Measurements from ENCODE around the gene SDR9C7. TPM values are rescaled to one million over a fixed set of nuclear protein-coding genes. Genes with fewer than 3 reads are reported as not detected.
"Not testable (repeated sequence)": the region's sequence is repeated elsewhere in the genome, so short reads cannot be mapped to it uniquely, and the experiment has no call there.

SDR9C7 gene
- total and polyA plus RNA-seq, 8 donors: not detected

DNA sequence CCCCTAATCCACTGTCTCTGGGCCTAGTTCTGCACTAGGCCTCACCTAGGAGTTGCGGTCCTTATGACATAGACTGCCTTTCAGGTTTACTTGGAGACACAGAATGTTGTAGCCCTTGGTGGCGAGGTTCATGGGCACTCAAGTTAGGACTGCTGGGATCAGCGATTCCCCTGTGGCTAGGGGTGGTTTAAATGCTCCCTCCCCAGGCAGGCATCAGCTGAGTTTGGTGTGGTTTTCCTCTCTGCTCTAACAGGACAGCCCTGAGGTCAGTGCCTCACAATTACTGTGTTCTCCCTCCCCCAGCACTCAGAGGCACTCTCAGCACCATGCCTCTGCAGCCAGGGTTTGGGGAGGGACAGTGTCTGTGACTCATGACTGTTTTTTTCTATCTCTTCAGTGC is 45.4 kb upstream of the SDR9C7 start:
- H3K36me3 ChIP-seq: no peaks in the 10 kb centered on the region
- intact Hi-C loops (cut with DNase I): no loop called here
- TF ChIP-seq, protein P1, sequence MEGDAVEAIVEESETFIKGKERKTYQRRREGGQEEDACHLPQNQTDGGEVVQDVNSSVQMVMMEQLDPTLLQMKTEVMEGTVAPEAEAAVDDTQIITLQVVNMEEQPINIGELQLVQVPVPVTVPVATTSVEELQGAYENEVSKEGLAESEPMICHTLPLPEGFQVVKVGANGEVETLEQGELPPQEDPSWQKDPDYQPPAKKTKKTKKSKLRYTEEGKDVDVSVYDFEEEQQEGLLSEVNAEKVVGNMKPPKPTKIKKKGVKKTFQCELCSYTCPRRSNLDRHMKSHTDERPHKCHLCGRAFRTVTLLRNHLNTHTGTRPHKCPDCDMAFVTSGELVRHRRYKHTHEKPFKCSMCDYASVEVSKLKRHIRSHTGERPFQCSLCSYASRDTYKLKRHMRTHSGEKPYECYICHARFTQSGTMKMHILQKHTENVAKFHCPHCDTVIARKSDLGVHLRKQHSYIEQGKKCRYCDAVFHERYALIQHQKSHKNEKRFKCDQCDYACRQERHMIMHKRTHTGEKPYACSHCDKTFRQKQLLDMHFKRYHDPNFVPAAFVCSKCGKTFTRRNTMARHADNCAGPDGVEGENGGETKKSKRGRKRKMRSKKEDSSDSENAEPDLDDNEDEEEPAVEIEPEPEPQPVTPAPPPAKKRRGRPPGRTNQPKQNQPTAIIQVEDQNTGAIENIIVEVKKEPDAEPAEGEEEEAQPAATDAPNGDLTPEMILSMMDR (IDR thresholded peaks at IDR 0.05): no peak
- 96 to 98% methylated on average over 3 of the region's 3 CpGs for WGBS, 2 donors
- H3K27ac ChIP-seq: no peak overlapping the region
- no peak overlapping the region for H3K4me3 ChIP-seq
- no peak for ATAC-seq
- DNase-seq: no peak
- no peaks in the 10 kb centered on the region for H3K9me3 ChIP-seq
- H3K4me1 ChIP-seq: no peaks in the 10 kb centered on the region
- FAIRE-seq: no peak
- no peaks in the 10 kb centered on the region for H3K27me3 ChIP-seq

DNA sequence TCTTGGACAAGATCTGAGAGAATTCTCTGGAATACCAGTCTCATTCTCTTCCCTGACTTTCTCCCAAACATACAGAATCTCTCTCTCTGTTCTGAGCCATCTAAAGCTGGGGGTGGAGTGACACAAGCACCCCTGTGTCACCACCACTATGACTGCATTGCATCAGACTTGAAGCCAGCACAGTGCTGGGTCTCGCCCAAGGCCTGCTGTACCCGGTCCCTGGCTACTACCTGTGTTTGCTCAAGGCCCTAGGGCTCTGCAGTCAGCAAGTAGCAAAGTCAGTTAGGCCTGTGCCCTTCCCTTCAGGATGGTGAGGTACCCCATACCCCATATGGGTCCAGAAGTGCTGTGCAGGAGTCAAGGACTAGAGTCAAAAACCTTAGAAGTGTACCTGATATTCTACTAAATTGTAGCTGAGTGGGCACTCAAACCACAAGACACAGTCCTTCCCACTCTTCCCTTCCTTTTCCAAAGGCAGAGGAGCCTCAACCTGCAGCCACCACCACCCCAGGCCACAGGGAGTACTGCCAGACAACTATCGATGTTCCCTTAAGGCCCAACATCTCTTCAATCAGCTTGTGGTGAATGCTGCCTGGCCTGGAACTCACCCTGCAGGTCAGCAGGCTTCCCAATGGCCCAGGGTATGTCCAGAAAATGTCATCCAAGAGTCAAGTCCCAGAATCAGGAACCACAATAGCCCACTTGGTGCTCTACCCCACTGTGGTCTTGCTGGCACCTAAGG is 44.4 kb upstream of the SDR9C7 start:
- intact Hi-C loops (cut with DNase I): no loop called here
- DNase-seq (no peak), ATAC-seq (no peak), FAIRE-seq (no peak)
- no peak overlapping the region for H3K27ac ChIP-seq
- H3K4me1 ChIP-seq: no peaks in the 10 kb centered on the region
- no peaks in the 10 kb centered on the region for H3K36me3 ChIP-seq
- TF ChIP-seq, protein P1 (IDR thresholded peaks at IDR 0.05): no peak
- H3K27me3 ChIP-seq: no peaks in the 10 kb centered on the region
- no peak overlapping the region for H3K4me3 ChIP-seq
- WGBS, 2 donors: 74 to 84% methylated on average over 3 of the region's 3 CpGs
- no peaks in the 10 kb centered on the region for H3K9me3 ChIP-seq

DNA sequence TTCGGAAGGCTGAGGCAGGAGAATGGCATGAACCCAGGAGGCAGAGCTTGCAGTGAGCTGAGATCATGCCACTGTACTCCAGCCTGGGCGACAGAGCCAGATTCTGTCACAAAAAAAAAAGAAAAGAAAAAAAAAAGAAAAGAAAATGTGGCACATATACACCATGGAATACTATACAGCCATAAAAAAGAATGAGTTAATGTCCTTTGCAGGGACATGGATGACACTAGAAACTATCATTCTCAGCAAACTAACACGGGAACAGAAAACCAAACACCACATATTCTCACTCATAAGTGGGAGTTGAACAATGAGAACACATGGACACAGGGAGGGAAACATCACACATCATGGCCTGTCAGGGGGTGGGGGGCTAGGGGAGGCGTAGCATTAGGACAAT is 43.2 kb upstream of the SDR9C7 start:
- H3K36me3 ChIP-seq; H3K27ac ChIP-seq; H3K9me3 ChIP-seq; H3K4me3 ChIP-seq; ATAC-seq; FAIRE-seq; H3K4me1 ChIP-seq; intact Hi-C loops (cut with DNase I); H3K27me3 ChIP-seq; DNase-seq: not testable (repeated sequence)
- WGBS, 2 donors: 85 to 93% methylated on average over 3 to 4 of the region's 4 CpGs

DNA sequence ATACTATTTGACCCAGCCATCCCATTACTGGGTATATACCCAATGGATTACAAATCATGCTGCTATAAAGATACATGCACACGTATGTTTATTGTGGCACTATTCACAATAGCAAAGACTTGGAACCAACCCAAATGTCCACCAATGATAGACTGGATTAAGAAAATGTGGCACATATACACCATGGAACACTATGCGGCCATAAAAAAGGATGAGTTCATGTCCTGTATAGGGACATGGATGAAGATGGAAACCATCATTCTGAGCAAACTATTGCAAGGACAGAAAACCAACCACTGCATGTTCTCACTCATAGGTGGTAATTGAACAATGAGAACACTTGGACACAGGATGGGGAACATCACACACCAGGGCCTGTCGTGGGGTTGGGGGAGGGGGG is 40.0 kb upstream of the SDR9C7 start:
- ATAC-seq; H3K27ac ChIP-seq; DNase-seq; H3K4me1 ChIP-seq; FAIRE-seq; intact Hi-C loops (cut with DNase I); H3K4me3 ChIP-seq; H3K9me3 ChIP-seq; H3K36me3 ChIP-seq; H3K27me3 ChIP-seq: not testable (repeated sequence)
- WGBS, 2 donors: 70 to 81% methylated on average over 3 of the region's 3 CpGs

DNA sequence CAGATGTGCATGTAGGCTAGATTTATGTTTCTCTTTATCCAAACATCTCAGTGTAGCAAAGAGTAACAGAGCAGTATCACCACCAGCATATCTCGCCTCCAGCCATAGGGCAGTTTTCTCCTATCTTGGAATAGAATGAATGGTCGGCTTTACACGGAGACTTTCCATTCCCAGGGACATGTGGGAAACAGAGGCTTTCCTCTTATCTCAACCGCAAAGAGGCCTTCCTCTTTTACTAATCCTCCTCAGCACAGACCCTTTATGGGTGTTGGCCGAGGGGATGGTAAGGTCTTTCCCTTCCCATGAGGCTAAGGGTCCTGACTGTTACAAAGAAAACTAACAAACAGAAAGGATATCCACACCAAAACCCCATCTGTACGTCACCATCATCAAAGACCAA is 34.7 kb upstream of the SDR9C7 start:
- H3K27ac ChIP-seq; FAIRE-seq; H3K4me3 ChIP-seq; intact Hi-C loops (cut with DNase I); ATAC-seq; H3K9me3 ChIP-seq; H3K27me3 ChIP-seq; H3K4me1 ChIP-seq; H3K36me3 ChIP-seq; DNase-seq: not testable (repeated sequence)
- WGBS, 2 donors: 76 to 78% methylated on average over 6 of the region's 6 CpGs

DNA sequence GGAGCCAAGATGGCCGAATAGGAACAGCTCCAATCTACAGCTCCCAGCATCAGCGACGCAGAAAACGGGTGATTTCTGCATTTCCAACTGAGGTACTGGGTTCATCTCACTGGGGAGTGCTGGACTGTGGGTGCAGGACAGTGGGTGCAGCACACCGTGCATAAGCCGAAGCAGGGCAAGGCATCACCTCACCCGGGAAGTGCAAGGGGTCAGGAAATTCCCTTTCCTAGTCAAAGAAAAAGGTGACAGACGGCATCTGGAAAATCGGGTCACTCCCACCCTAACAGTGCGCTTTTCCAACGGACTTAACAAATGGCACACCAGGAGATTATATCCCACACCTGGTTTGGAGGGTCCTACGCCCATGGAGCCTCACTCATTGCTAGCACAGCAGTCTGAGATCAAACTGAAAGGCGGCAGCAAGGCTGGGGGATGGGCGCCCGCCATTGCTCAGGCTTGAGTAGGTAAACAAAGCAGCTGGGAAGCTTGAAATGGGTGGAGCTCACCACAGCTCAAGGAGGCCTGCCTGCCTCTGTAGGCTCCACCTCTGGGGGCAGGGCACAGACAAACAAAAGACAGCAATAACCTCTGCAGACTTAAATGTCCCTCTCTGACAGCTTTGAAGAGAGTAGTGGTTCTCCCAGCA is 31.9 kb upstream of the SDR9C7 start:
- intact Hi-C loops (cut with DNase I); H3K27me3 ChIP-seq: not testable (repeated sequence)
- WGBS, 2 donors: 86 to 90% methylated on average over 15 of the region's 15 CpGs

DNA sequence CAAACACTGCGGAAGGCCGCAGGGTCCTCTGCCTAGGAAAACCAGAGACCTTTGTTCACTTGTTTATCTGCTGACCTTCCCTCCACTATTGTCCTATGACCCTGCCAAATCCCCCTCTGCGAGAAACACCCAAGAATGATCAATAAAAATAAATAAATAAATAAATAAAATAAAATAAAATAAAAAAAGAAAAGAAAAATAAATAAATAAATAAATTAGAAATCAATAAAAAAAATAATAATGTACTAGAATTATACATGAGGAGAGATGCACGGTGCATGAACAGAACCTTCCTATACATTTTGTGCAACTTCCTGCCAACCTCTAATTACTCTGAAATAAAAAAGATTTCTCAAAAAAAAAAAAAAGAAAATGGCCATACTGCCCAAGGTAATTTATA is 30.9 kb upstream of the SDR9C7 start:
- ATAC-seq; H3K27me3 ChIP-seq; H3K4me1 ChIP-seq; H3K4me3 ChIP-seq; H3K9me3 ChIP-seq; FAIRE-seq; H3K36me3 ChIP-seq; DNase-seq; intact Hi-C loops (cut with DNase I); H3K27ac ChIP-seq: not testable (repeated sequence)
- WGBS, 2 donors: 93 to 95% methylated on average over 3 to 4 of the region's 4 CpGs

More for the DNA sequence above, 31.9 kb upstream of the SDR9C7 start:
- H3K9me3 ChIP-seq, ATAC-seq, DNase-seq, H3K4me3 ChIP-seq, H3K36me3 ChIP-seq, FAIRE-seq, H3K27ac ChIP-seq, H3K4me1 ChIP-seq: not testable (repeated sequence)

DNA sequence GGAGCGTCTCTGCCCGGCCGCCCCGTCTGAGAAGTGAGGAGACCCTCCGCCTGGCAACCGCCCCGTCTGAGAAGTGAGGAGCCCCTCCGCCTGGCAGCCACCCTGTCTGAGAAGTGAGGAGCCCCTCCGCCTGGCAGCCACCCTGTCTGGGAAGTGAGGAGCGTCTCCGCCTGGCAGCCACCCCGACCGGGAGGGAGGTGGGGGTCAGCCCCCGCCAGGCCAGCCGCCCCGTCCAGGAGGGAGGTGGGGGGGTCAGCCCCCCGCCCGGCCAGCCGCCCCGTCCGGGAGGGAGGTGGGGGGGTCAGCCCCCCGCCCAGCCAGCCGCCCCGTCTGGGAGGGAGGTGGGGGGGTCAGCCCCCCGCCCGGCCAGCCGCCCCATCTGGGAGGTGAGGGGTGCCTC is 29.3 kb upstream of the SDR9C7 start:
- H3K36me3 ChIP-seq; intact Hi-C loops (cut with DNase I); H3K27me3 ChIP-seq; FAIRE-seq; H3K4me3 ChIP-seq; H3K9me3 ChIP-seq; H3K4me1 ChIP-seq; H3K27ac ChIP-seq; DNase-seq; ATAC-seq: not testable (repeated sequence)
- 92 to 100% methylated on average over 6 to 17 of the region's 27 CpGs for WGBS, 2 donors

DNA sequence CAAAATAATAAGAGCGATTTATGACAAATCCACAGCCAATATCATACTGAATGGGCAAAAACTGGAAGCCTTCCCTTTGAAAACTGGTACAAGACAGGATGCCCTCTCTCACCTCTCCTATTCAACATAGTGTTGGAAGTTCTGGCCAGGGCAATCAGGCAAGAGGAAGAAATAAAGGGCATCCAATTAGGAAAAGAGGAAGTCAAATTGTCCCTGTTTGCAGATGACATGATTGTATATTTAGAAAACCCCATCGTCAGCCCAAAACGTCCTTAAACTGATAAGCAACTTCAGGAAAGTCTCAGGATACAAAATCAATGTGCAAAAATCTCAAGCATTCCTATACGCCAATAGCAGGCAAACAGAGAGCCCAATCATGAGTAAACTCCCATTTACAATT is 28.0 kb upstream of the SDR9C7 start:
- H3K27me3 ChIP-seq; intact Hi-C loops (cut with DNase I); H3K36me3 ChIP-seq; H3K9me3 ChIP-seq; H3K4me1 ChIP-seq; DNase-seq; H3K4me3 ChIP-seq; FAIRE-seq; ATAC-seq; H3K27ac ChIP-seq: not testable (repeated sequence)
- 51 to 54% methylated on average over 4 of the region's 4 CpGs for WGBS, 2 donors
